DOHH2 (cell line): ENCODE measurements around the gene DNAI2.
"Not testable (repeated sequence)": the region's sequence is repeated elsewhere in the genome, so short reads cannot be mapped to it uniquely, and the experiment has no call there.

Experiments
- H3F3A ChIP-seq: fragments of 200-600 bp; sonication (generic), shearing (Covaris generic); 2 replicates; pipeline ENCODE4 v1.6.0; 2016; ENCODE audit warnings: antibody characterized with exemption, mild to moderate bottlenecking; ENCODE audit not compliant: control insufficient read depth, insufficient read depth
- H3K27ac ChIP-seq: fragments of 200-600 bp; sonication (generic); 2 replicates; pipeline ENCODE4 v1.5.1; 2014; ENCODE audit warnings: low read depth, mild to moderate bottlenecking, low read length, moderate library complexity
- H3K27me3 ChIP-seq: fragments of 200-600 bp; sonication (generic); 2 replicates; pipeline ENCODE4 v1.6.1; 2014; ENCODE audit warnings: mild to moderate bottlenecking, low read length, mixed read lengths; ENCODE audit not compliant: control insufficient read depth
- H3K36me3 ChIP-seq: fragments of 200-600 bp; sonication (generic); 2 replicates; pipeline ENCODE4 v1.6.1; 2014; ENCODE audit warnings: mild to moderate bottlenecking, low read length, moderate library complexity, mixed read lengths; ENCODE audit not compliant: control insufficient read depth
- H3K4me1 ChIP-seq: fragments of 200-600 bp; sonication (generic); 2 replicates; pipeline ENCODE4 v1.6.1; 2014; ENCODE audit warnings: mild to moderate bottlenecking, low read length, mixed read lengths; ENCODE audit not compliant: control insufficient read depth
- H3K4me2 ChIP-seq: fragments of 200-600 bp; sonication (generic); 2 replicates; pipeline ENCODE4 v1.6.0; 2014; ENCODE audit warnings: mild to moderate bottlenecking, low read length, moderate library complexity
- H3K4me3 ChIP-seq: fragments of 200-600 bp; sonication (generic); 2 replicates; pipeline ENCODE4 v1.5.1; 2014; ENCODE audit warnings: mild to moderate bottlenecking, low read length, mixed read lengths
- H3K79me2 ChIP-seq: fragments of 200-600 bp; sonication (generic); 2 replicates; pipeline ENCODE4 v1.6.1; 2014; ENCODE audit warnings: mild to moderate bottlenecking, low read length, mixed read lengths; ENCODE audit not compliant: control insufficient read depth
- H3K9me2 ChIP-seq: fragments of 200-600 bp; sonication (generic); replicated peaks from 2 replicates; pipeline ENCODE4 v1.6.1; 2014; ENCODE audit warnings: mild to moderate bottlenecking, low read length, mixed read lengths; ENCODE audit not compliant: control insufficient read depth
- H3K9me3 ChIP-seq: fragments of 200-600 bp; sonication (generic); 2 replicates; pipeline ENCODE4 v1.6.1; 2014; ENCODE audit warnings: antibody characterized with exemption, low read length, mixed read lengths; ENCODE audit not compliant: control insufficient read depth, insufficient read depth
- H4K20me1 ChIP-seq: fragments of 200-600 bp; sonication (generic); 2 replicates; pipeline ENCODE4 v1.6.0; 2014; ENCODE audit warnings: low read depth, mild to moderate bottlenecking, antibody characterized with exemption, low read length, moderate library complexity; ENCODE audit not compliant: control insufficient read depth, insufficient read depth
- EZH2phosphoT487 ChIP-seq: fragments of 200-600 bp; sonication (generic); IDR thresholded peaks from 2 replicates; pipeline ENCODE4 v1.6.1; 2017; ENCODE audit warnings: borderline replicate concordance, mild to moderate bottlenecking, antibody characterized with exemption, low read length, moderate library complexity, mixed read lengths
- TF ChIP-seq, protein P1 (sequence below): fragments of 200-600 bp; sonication (generic); IDR thresholded peaks from one replicate; pipeline ENCODE4 v1.5.1; 2014; ENCODE audit warnings: antibody characterized with exemption, mild to moderate bottlenecking, low read depth, low read length; ENCODE audit not compliant: poor library complexity, severe bottlenecking

The DNAI2 gene

DNA sequence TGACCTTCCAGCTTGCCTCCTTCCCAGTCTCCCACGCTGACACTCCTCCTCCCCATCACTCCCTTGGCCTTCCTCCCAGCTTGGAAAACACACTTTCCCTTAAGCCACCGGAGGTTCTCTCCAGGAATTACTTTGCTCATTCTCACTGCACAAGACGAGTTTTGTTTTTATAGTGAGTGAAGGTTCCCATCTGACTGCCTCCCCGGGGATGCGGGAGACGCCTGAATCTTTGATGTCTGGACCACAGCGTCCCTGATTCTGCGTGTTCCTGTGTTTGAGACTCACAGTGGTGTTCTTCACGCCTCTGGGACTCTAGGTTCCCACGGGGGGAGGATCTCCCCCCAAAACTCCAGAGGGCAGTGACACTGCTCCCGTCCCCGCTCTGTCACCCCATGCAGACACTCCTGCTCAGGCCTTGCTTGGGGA lies 2.0 kb downstream of the DNAI2 start:
- Histone ChIP-seq H3K27me3 (peaks cover 4% of the 10 kb centered on the region), H3K9me3 (no peaks in the 10 kb centered on the region), H3K4me2 (no peak overlapping the region), H3K79me2 (no peaks in the 10 kb centered on the region), H3K27ac (no peak overlapping the region), H3K4me1 (no peaks in the 10 kb centered on the region), H3K4me3 (no peak overlapping the region), H3F3A (no peaks in the 10 kb centered on the region), H3K36me3 (no peaks in the 10 kb centered on the region), H4K20me1 (no peaks in the 10 kb centered on the region), H3K9me2 (no peaks in the 10 kb centered on the region)
- TF ChIP-seq EZH2phosphoT487, result no peak
- TF ChIP-seq, protein P1, sequence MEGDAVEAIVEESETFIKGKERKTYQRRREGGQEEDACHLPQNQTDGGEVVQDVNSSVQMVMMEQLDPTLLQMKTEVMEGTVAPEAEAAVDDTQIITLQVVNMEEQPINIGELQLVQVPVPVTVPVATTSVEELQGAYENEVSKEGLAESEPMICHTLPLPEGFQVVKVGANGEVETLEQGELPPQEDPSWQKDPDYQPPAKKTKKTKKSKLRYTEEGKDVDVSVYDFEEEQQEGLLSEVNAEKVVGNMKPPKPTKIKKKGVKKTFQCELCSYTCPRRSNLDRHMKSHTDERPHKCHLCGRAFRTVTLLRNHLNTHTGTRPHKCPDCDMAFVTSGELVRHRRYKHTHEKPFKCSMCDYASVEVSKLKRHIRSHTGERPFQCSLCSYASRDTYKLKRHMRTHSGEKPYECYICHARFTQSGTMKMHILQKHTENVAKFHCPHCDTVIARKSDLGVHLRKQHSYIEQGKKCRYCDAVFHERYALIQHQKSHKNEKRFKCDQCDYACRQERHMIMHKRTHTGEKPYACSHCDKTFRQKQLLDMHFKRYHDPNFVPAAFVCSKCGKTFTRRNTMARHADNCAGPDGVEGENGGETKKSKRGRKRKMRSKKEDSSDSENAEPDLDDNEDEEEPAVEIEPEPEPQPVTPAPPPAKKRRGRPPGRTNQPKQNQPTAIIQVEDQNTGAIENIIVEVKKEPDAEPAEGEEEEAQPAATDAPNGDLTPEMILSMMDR, result no peak

- Histone ChIP-seq H3K79me2 (no peaks in the 10 kb centered on the region), H4K20me1 (no peaks in the 10 kb centered on the region), H3K27ac (no peak overlapping the region), H3K36me3 (no peaks in the 10 kb centered on the region), H3K4me2 (no peak overlapping the region), H3K9me3 (no peaks in the 10 kb centered on the region), H3K4me3 (no peak overlapping the region), H3F3A (no peaks in the 10 kb centered on the region), H3K27me3 (peaks cover 4% of the 10 kb centered on the region), H3K9me2 (no peaks in the 10 kb centered on the region), H3K4me1 (no peaks in the 10 kb centered on the region)
- TF ChIP-seq EZH2phosphoT487, result no peak
- TF ChIP-seq, protein P1, result no peak
Observed at GRCh38 chr17:74276541-74277009, 2.5 kb downstream of the DNAI2 start.

- no peak overlapping the region for H3K27ac ChIP-seq
- H3K27me3 ChIP-seq, result peaks cover 4% of the 10 kb centered on the region
- H3K9me2 ChIP-seq, result no peaks in the 10 kb centered on the region
- H3F3A ChIP-seq, result no peaks in the 10 kb centered on the region
- no peak overlapping the region for H3K4me2 ChIP-seq
- H4K20me1 ChIP-seq, result no peaks in the 10 kb centered on the region
- TF ChIP-seq, protein P1, result no peak
- no peak for TF ChIP-seq EZH2phosphoT487
- no peaks in the 10 kb centered on the region for H3K79me2 ChIP-seq
- no peaks in the 10 kb centered on the region for H3K9me3 ChIP-seq
- no peaks in the 10 kb centered on the region for H3K36me3 ChIP-seq
- H3K4me3 ChIP-seq, result no peak overlapping the region
- no peaks in the 10 kb centered on the region for H3K4me1 ChIP-seq
Observed at GRCh38 chr17:74277935-74278334, 3.9 kb downstream of the DNAI2 start.

DNA sequence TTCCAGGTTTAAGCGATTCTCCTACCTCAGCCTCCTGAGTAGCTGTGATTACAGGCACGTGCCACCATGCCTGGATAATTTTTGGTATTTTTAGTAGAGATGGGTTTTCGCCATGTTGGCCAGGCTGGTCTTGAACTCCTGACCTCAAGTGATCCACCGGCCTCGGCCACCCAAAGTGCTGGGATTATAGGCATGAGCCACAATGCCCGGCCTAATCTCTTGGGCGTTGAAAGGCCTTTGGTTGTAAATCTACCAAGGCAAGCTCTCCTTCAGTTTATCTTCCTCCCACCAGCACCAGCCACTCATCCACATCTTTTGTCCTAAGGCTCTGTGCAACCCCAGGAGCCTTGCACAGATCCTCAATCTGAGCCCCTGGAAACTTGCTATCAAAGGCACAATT lies 5.6 kb downstream of the DNAI2 start:
- not testable (repeated sequence) for H4K20me1 ChIP-seq, H3F3A ChIP-seq, H3K79me2 ChIP-seq, H3K4me2 ChIP-seq, H3K4me3 ChIP-seq, H3K9me2 ChIP-seq, H3K27me3 ChIP-seq, H3K36me3 ChIP-seq, H3K27ac ChIP-seq, H3K4me1 ChIP-seq, H3K9me3 ChIP-seq
